Measurements from ENCODE around the gene HTR6.

Gene HTR6

DNA sequence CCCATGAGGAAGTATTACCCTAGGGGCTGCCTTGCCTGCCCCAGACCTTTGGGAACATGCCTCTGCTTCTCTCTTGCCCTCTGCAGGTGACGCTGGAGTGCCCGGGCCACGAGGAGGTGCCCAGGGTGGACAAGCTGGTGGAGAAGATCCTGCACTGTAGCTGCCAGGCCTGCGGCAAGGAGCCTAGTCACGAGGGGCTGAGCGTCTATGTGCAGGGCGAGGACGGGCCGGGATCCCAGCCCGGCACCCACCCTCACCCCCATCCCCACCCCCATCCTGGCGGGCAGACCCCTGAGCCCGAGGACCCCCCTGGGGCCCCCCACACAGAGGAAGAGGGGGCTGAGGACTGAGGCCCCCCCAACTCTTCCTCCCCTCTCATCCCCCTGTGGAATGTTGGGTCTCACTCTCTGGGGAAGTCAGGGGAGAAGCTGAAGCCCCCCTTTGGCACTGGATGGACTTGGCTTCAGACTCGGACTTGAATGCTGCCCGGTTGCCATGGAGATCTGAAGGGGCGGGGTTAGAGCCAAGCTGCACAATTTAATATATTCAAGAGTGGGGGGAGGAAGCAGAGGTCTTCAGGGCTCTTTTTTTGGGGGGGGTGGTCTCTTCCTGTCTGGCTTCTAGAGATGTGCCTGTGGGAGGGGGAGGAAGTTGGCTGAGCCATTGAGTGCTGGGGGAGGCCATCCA lies 7.8 kb upstream of the HTR6 start:
- DNase-seq (ENCODE audit: low read depth, low spot score) = no peak

GRCh38 chr1:19657511-19657910 lies 7.2 kb upstream of the HTR6 start:
- DNase-seq (ENCODE audit: low read depth, low spot score) = no peak

DNA sequence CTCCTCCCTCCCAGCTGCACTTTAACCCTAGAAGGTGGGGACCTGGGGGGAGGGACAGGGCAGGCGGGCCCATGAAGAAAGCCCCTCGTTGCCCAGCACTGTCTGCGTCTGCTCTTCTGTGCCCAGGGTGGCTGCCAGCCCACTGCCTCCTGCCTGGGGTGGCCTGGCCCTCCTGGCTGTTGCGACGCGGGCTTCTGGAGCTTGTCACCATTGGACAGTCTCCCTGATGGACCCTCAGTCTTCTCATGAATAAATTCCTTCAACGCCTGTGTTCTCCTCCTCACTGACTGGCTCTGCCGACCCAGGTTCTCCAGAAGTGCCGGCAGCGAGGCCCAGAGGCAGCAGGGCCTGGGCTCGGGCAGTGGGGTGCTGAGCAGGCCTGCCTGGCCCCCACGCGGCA lies 6.5 kb upstream of the HTR6 start:
- no peak for DNase-seq (ENCODE audit: low read depth, low spot score)

DNA sequence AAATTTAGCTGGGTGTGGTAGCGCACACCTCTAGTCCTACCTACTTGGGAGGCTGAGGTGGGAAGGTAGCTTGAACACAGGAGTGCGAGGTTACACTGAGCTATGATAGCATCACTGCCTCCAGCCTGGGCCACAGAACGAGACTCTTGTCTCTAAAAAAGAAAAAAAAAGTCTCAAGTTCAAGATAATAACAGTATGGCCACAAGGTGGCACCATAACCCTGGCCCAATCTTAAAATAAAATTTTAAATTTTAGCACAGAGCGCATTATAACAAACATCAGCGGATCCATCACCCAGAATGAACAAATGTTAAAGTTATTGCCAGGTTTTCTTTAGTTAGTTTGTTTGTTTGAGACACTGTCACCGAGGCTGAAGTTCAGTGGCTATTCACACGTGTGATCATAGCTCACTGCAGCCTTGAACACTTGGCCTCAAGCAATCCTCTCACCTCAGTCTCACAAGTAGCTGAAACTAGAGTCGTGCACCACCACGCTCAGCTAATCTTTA lies 2.9 kb upstream of the HTR6 start:
- DNase-seq (ENCODE audit: low read depth, low spot score) = no peak

GRCh38 chr1:19662313-19662712 lies 2.4 kb upstream of the HTR6 start:
- no peak for DNase-seq (ENCODE audit: low read depth, low spot score)

- no peak for DNase-seq (ENCODE audit: low read depth, low spot score)
Observed at GRCh38 chr1:19665186-19665495, 466 bp downstream of the HTR6 start.

GRCh38 chr1:19665496-19666465 lies 1.1 kb downstream of the HTR6 start:
- no peak for DNase-seq (ENCODE audit: low read depth, low spot score)

DNA sequence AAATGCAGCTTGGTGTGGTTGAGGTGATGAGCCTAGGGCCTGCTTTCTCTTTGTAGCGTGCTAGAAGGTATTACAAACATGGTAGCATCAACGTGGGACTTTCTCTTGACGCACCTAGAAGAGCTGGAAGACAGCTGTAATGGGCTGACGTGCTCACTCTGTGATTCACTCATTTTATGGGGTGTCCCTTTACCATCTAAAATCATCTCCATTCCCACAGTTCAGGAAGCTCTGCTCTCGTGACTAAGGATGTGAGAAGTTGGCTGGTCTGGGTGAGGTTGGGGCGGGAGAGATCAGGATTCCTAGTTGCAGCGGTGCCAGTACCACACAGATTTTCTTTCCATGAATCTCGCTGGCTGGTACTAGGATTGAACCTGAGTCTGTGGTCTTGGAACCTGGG lies 4.2 kb downstream of the HTR6 start:
- DNase-seq (ENCODE audit: low read depth, low spot score) = no peak

DNA sequence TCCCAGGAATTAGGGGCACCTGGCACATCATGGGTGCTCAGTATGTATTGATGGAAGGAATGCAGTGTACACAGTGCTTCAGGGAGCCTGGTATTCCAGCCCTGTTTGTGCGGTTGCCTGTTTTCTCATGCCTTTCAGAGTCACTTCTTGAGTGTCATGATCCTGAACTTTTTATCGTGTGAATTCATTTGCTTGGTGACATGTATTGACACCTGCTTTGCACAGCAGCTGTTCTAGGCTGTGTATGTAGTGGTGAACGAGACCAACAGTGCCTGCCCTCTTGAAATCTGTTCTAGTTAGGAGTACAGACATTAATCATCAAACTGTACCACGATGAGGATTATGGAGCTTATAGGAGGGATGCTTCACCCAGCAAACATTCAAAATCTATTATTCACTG lies 6.1 kb downstream of the HTR6 start:
- DNase-seq (ENCODE audit: low read depth, low spot score) = no peak

GRCh38 chr1:19672237-19672636 lies 7.6 kb downstream of the HTR6 start:
- no peak for DNase-seq (ENCODE audit: low read depth, low spot score)

DNA sequence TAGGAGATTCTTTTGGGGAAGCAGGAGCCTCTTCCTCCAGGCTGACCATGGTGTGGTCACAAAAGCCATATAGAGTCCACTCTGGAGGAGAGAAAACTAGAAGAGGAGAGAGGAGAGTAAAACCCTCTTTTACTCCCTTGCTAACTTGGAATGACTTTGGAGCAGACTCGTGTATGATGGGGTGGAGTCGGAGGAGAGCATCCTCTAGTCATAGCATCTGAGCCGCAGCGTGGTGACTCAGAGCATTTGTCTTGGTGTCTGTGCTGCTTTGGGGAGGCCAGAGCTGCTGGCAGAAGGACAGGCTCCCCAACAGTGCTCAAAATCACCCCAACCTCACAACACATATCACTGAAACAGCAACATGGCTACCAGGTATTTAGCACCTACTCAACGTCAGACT lies 11.1 kb downstream of the HTR6 start:
- DNase-seq (ENCODE audit: low read depth, low spot score) = no peak

DNA sequence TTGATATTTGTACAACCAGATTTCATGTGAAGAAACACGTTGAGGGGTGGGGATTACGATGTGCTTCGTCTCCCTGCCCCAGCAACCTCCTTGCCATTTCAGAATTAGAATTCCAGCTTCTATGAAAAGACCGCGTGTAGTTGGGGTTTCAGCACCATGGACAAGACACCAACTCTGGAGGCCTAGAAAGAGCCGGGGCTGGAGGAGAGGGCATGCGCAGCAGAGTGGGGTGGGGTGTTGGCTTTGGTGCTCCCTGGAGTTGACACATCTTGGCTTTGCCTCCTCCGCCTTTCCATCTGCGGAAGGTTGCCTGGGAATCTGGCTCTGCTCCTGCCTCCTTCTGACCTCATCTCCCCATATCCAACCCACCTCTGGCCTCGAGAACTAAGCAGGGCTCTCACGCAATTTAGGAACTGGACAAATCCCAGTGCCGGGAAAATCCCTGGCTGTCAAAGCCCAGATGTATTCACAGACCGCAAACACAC lies 11.8 kb downstream of the HTR6 start:
- no peak for DNase-seq (ENCODE audit: low read depth, low spot score)

- no peak for DNase-seq (ENCODE audit: low read depth, low spot score)
Observed at GRCh38 chr1:19678493-19678892, 13.8 kb downstream of the HTR6 start.

GRCh38 chr1:19678931-19679453 lies 14.3 kb downstream of the HTR6 start:
- DNase-seq (ENCODE audit: low read depth, low spot score) = no peak

GRCh38 chr1:19679691-19680090 lies 15.0 kb downstream of the HTR6 start:
- DNase-seq (ENCODE audit: low read depth, low spot score) = no peak

- no peak for DNase-seq (ENCODE audit: low read depth, low spot score)
Observed at GRCh38 chr1:19680644-19681043, 16.0 kb downstream of the HTR6 start.

GRCh38 chr1:19682257-19682656 lies 17.6 kb downstream of the HTR6 start:
- DNase-seq (ENCODE audit: low read depth, low spot score) = no peak

GRCh38 chr1:19682901-19683300 lies 18.2 kb downstream of the HTR6 start:
- no peak for DNase-seq (ENCODE audit: low read depth, low spot score)

DNA sequence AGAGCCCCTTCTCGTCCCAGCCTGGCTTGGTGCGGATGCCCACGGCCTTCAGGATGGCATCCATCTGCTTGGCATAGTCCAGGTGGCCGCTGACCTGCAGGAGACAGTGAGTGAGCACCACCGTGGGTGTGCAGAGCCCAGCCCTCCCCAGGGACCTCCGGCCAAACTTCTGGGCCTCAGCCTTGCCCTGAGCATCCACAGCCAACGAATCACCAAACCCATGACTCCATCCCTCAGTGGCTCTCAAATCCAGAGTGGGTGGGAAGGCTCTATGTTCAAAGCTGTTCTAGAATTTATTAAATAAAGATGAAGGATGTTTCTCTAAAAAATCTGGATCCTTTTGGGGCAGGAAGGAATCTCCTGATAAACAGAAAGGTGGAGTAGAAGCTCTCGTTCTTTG lies 18.7 kb downstream of the HTR6 start:
- DNase-seq (ENCODE audit: low read depth, low spot score) = no peak

DNA sequence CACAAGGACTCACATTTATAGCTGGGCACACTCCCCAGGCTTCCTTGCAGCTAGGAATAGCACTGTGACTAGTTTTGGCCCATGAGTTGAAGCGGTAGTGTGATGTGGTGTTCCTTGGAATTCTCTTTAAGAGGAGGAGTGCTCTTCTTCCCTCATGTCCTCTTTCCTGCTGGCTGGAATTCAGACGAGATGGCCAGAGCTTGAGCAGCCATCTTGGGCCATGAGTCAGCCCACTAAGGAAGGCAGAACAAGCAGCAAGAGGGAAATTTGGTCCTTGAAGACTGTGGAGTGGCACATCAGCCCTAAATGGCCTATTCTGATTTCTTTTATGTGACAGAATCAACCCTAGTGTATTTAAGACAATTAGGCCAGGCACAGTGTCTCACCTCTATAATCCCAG lies 20.0 kb downstream of the HTR6 start:
- no peak for DNase-seq (ENCODE audit: low read depth, low spot score)

DNA sequence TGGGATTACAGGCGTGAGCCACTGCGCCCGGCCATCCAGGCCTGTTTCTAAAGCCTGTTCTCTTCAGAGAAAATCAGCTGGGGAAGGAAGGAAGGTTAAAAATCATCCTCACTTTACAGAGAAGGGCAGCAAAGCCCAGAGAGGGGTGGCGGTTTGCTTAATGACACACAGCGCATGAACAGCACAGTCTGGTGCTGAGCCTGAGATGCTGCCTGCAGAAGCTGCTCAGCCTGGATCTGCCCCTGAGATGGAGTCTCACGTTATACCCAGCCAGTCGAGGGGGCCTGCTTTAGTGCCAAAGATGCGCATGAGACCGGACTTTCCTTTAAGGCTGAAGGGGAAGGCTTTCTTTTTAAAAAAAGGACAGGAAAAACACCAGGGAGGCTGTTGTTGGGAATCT lies 21.3 kb downstream of the HTR6 start:
- DNase-seq (ENCODE audit: low read depth, low spot score) = no peak

- no peak for DNase-seq (ENCODE audit: low read depth, low spot score)
Observed at GRCh38 chr1:19687414-19687813, 22.7 kb downstream of the HTR6 start.

Measured in activated CD4-positive, CD25-positive, alpha-beta regulatory T cell treated with anti-CD3 and anti-CD28 coated beads, Interleukin-2, amount 50 U/mL, for 16 hours (primary cell).